C4-2B (cell line): Measurements from ENCODE around the gene NHLRC1.

Source experiments
- H3K27ac ChIP-seq: fragments of 450-650 bp; 2 replicates; pipeline ENCODE4 v1.5.1; 2017
- ZFX ChIP-seq: fragments of 450-650 bp; IDR thresholded peaks from 2 replicates; pipeline ENCODE4 v1.6.1; 2017
- TF ChIP-seq, protein P1 (sequence below): fragments of 450-650 bp; conservative IDR thresholded peaks from 2 replicates; pipeline ENCODE4 v1.5.1; 2017; ENCODE audit warnings: mild to moderate bottlenecking

NHLRC1 gene

DNA sequence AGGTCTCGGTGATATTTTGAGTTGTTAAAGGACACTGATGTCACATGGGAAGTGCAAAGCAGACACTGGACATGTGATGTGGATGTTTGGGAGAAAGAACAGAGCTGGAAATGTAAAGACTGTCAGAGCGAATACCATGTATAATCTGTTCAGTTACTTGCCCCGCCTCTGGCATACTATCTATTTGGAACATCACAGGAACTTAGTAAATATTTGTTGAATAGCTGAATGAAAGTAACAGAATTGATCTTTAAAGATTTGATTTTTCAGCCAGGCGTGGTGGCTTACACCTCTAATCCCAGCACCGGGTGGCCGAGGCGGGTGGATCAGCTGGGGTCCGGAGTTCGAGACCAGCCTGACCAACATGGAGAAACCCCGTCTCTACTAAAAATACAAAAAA is 13.8 kb upstream of the NHLRC1 start:
- TF ChIP-seq ZFX, result no peak
- TF ChIP-seq, protein P1, sequence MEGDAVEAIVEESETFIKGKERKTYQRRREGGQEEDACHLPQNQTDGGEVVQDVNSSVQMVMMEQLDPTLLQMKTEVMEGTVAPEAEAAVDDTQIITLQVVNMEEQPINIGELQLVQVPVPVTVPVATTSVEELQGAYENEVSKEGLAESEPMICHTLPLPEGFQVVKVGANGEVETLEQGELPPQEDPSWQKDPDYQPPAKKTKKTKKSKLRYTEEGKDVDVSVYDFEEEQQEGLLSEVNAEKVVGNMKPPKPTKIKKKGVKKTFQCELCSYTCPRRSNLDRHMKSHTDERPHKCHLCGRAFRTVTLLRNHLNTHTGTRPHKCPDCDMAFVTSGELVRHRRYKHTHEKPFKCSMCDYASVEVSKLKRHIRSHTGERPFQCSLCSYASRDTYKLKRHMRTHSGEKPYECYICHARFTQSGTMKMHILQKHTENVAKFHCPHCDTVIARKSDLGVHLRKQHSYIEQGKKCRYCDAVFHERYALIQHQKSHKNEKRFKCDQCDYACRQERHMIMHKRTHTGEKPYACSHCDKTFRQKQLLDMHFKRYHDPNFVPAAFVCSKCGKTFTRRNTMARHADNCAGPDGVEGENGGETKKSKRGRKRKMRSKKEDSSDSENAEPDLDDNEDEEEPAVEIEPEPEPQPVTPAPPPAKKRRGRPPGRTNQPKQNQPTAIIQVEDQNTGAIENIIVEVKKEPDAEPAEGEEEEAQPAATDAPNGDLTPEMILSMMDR, result no peak
- H3K27ac ChIP-seq, result no peak overlapping the region

DNA sequence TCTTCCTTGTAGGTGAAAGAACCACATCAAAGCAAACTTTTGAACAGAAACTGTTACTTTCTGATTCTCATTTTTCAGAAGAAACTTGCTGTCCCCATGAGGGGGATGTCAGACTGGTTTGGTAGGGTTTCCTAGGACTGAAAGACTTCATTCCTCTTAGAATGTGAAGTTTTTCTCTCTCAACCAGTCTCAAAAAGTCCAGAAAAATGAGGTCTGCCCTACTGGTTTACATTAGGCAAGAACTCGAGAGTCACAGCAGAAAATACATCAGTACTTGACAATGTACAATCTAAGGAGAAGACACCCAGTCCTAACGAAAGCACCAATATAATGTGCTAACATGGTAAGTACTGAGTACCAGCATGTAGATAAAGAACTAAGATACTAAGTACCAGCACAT is 12.7 kb upstream of the NHLRC1 start:
- no peak overlapping the region for H3K27ac ChIP-seq
- TF ChIP-seq ZFX, result no peak
- TF ChIP-seq, protein P1, result no peak

DNA sequence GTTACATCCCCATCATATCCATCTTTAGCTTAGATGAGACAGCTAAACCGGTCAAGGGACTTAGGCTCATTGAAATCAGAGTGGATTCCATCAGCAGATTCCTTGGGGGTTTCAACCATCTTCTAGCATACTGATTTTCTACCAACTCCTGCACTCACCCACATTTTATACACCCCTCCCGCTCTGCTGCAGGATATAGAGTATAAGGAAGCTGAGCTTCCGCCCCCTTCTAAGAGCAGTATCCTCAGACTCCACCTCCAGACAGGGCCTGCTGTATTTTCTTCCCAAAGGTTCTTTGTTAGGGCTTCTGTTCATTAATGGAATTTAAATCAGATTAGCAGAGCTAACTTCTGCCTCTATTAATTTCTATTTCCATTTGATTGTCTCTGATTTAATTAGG is 9.9 kb upstream of the NHLRC1 start:
- H3K27ac ChIP-seq, result no peak overlapping the region
- TF ChIP-seq ZFX, result no peak

DNA sequence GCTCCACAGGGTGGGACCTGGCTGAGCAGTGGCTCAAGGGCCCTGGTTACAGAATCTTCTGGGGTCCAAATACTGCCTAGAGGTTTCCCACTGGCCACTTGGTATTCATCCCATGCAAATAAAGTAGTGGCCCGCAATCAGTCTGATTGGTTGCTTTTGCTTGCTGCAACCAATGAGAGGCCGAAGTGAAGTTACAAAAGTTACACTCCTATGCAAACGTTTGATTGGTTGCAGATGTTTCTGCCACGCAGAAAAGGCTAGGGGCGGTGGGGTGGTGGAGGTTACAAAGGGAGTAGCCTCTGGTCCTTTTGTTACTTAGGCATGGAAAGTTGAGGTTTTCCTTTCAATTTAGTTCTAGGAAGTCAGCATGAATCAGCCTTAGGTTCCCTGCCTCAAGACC is 3.6 kb upstream of the NHLRC1 start:
- TF ChIP-seq, protein P1, result no peak
- no peak for TF ChIP-seq ZFX
- no peak overlapping the region for H3K27ac ChIP-seq

DNA sequence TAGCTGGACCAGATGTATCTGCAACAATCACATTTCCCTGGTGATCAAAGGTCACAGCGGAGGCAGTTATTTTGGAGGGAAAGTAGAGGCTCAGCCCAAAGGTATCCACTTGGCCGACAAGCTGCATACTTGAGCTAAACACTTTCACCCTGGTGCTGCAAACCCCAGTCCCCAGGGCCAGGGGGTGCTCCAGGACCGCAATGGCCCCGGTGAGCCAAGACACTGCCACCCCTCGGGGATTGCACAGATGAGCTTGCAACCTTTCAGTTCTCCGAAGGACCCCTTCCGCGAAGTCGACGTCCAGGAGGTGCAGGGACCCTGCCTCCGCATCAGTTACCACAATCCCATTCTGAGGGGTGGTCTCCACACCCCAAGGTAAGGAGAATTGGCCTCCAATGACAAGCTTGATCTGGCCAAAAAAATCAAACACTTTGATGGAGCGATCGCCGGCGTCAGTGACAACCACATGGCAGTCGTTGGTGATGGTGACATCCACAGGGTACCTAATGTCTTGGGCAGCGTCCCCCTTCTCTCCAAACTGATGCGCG is 823 bp downstream of the NHLRC1 start:
- TF ChIP-seq, protein P1, result no peak
- TF ChIP-seq ZFX, result no peak
- peak overlapping the region; percentile 60 for H3K27ac ChIP-seq

DNA sequence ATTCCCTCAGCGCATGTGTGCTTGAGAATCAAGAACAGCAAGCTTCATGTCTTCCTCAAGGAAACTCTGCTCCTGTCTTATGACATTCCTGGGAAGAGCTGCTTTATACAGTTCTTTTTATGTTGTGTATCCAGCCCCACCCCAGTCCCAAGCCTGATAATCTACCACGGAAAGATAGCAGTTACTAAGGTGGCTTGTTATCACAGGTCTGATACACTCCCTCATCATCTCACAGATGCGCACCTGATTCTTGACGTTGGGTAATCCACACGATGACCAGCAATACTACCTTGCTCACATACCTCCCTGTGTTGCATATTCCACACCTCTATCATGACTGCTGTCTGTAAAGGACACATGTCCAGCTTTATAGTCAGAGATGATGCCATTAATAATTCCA is 3.2 kb downstream of the NHLRC1 start:
- TF ChIP-seq, protein P1, result no peak
- no peak overlapping the region for H3K27ac ChIP-seq

DNA sequence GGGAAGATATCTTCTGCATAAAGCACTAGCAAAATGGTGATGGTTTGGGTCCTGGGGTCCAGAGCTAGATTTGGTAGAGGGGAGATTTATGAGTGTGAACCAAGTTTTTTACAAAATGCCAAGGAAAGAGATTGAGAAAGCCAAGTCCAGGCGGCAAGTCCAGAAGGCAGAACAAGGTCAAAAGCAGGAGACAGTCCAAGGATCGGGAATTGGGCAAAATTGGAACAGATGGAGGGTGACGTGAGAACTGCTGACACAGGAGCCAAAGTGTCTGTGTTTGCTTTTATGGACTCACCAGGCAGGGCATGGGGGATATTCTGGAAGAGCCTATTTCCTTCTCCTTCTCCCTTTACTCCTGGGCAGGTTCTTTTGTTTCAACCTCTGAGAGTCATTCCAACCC is 4.1 kb downstream of the NHLRC1 start:
- no peak overlapping the region; the same call in 1 of the 2 replicates for H3K27ac ChIP-seq
- TF ChIP-seq, protein P1, result no peak
- no peak for TF ChIP-seq ZFX

DNA sequence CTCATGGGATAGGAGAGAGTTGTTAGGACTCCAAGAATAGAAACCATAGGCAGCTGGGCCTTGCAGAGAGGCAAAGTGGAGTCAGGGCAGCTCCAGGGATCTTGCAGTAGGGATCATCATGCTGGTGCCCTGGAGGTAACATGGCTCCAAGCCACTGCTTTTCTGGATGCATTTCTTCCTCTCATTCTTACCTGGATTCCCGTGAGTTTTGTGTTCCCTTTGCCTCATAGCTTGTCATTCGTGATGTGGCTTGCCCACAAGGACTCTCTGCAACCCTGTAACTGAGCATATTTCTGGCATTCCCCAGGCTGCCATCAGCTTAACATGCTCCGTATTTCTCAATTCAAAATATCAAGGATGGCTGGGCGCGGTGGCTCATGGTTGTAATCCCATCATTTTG is 5.3 kb downstream of the NHLRC1 start:
- no peak for TF ChIP-seq ZFX
- TF ChIP-seq, protein P1, result no peak
- no peak overlapping the region for H3K27ac ChIP-seq
